Cerebellar nuclear complex (tissue), 1 donor: ENCODE measurements around the gene GAS6.
"Not testable (repeated sequence)": the region's sequence is repeated elsewhere in the genome, so short reads cannot be mapped to it uniquely, and the experiment has no call there.

Experiments
- DNase-seq, 2 experiments: peaks; one replicate each; lab custom pipeline; 2025; lab: John Stamatoyannopoulos, UW

The GAS6 gene

DNA sequence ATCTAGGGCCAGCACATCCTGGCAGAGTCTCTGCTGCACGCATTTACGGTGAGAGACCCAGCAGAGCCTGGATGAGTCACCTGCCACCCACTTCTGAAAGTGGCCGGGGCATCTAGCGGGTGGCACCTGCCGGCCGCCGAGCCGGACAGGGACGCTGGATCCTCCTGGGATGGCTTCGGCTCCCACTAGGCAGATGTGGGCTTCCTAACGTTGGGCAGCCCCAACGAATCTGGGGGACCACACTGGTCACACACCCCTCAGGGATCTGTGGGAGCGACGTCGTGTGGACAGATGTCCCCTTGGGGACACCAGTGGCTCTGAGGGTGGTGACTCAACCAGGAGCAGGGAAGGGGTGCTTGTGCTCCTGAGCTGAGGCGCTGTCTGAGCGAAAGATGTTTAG lies 72.7 kb downstream of the GAS6 start:
- no peak for DNase-seq

DNA sequence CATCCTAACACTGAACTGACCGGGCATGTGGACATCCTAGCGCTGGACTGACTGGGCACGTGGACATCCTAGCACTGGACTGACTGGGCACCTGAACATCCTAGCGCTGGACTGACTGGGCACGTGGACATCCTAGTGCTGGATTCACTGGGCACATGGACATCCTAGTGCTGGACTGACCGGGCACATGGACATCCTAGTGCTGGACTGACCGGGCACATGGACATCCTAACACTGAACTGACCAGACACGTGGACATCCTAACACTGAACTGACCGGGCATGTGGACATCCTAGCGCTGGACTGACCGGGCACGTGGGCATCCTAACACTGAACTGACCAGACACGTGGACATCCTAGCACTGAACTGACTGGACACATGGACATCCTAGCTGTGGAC lies 73.9 kb downstream of the GAS6 start:
- not testable (repeated sequence) for DNase-seq

GRCh38 chr13:113789167-113789566 lies 74.7 kb downstream of the GAS6 start:
- DNase-seq: no peak

DNA sequence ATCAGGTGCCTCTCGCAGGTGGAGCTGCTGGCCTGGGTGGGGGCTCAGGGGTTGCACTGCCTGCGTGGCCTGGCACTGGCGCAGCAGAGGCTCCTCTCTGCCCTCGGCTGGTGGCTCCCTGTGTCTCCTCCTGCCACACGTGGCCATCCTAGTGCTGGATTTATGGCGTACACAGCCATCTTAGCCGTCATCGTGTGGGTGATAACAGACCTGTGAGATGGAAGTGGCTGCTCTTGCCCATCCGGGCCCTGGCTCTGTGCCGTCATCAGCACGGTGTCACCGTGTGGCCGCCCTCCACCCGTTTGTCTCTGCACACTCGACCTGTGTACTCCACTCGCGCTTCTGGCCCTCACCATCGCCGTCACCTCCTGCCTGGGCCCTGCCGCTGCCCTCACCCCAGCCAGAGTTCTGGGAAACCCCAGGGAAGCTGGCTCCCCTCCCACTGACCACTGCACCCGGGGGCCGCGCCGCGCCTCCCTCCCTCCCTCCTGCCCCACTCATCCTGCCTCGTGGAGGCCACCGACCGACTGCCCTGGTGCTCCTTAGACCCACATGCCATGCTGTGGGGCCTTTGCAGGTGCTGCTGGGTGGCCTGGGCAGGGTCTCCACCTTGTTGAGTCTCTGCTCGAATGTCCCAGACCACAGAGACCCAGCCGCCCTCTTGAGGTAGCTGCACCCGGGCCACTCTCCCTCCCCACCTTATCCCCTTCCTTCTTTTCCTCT lies 75.3 kb downstream of the GAS6 start:
- no peak for DNase-seq

DNA sequence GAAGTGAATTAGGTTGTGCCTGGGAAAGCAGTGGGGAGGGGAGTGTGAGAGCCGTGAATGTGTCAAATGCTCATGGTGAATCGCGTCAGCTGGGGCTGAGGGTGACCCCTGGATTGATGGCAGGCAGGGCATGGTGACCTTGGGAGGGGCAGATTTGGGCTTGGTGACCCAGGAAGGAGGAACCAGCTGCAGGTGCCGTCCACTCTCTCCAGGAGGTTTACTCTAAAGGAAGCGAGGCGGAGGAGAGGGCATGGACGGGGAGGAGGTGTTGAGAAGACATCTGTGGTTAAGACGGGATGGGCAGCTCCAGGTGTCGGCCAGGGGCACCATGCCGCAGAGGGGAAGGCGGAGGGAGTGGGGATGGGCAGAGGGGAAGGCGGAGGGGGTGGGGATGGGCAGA lies 76.2 kb downstream of the GAS6 start:
- DNase-seq: no peak

- no peak for DNase-seq
Observed at GRCh38 chr13:113786262-113786841, 77.5 kb downstream of the GAS6 start.

DNA sequence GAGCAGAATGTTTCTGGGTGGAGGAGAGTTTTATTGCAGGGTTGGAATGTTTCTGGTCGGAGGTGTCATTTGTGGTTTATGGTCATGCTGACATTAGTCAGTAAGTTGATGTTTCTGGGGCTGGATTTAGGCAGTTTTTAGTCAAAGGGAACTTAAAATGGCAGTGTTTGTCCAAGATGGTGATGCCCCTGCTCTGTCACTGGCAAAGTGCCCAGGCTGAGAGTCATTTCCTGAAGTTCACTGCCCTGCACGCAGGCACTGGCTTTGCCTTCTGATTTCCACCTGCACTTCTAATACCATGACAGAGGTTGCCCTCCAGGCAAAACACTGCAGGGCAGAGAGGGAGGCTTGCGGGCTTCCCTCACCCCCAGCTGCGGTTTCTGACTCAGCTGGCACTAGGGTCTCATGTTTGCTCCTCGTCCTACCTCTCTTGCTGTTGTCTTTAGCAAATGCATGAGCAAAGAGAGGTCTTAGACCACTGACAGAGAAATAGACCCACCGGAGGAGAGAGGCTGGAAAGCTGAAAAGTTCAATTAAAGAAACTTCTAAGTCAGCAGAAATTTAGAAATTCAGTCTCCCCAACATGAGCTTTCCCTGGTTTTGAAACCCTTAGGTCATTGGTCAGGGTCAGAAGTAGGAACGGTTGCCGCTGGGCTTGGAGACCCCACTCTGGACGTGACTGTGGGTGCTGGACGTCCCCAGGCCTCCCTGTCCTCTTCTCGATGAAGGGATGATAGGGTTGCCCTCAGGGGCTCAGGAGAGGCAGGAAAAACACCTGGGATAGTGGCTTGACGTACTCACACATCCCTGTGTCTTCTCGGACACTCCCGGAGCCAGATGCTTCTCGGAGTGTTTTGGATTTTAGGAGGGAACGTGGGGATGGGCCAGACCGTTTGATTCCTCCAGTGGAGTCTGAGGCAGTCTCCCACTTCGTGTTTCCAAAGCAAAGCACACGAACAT lies 78.5 kb downstream of the GAS6 start:
- no peak for DNase-seq

DNA sequence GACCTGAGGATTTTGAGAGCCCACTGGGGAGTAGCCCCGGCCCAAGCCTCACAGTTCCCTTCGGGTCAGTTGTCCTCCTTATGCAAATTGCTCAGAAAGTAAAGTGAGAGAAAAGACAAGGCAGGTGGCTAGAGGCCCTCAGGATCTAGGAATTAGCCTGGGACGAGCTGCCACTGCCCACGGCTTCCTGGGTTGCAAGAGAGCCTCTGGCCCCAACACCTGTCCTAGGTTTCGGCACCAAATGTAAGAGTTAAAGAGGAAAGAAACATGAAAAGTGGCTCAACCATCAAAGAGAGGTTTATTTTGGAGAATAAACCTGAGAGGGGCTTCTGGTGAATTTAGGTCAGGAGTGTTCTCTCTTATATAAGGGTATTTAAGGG lies 79.2 kb downstream of the GAS6 start:
- DNase-seq: no peak

- no peak for DNase-seq
Observed at GRCh38 chr13:113783966-113784644, 79.8 kb downstream of the GAS6 start.

GRCh38 chr13:113783200-113783881 lies 80.5 kb downstream of the GAS6 start:
- no peak for DNase-seq

GRCh38 chr13:113782472-113782871 lies 81.4 kb downstream of the GAS6 start:
- DNase-seq: no peak

GRCh38 chr13:113781571-113781970 lies 82.3 kb downstream of the GAS6 start:
- DNase-seq: no peak

GRCh38 chr13:113777311-113778260 lies 86.3 kb downstream of the GAS6 start:
- DNase-seq: no peak

DNA sequence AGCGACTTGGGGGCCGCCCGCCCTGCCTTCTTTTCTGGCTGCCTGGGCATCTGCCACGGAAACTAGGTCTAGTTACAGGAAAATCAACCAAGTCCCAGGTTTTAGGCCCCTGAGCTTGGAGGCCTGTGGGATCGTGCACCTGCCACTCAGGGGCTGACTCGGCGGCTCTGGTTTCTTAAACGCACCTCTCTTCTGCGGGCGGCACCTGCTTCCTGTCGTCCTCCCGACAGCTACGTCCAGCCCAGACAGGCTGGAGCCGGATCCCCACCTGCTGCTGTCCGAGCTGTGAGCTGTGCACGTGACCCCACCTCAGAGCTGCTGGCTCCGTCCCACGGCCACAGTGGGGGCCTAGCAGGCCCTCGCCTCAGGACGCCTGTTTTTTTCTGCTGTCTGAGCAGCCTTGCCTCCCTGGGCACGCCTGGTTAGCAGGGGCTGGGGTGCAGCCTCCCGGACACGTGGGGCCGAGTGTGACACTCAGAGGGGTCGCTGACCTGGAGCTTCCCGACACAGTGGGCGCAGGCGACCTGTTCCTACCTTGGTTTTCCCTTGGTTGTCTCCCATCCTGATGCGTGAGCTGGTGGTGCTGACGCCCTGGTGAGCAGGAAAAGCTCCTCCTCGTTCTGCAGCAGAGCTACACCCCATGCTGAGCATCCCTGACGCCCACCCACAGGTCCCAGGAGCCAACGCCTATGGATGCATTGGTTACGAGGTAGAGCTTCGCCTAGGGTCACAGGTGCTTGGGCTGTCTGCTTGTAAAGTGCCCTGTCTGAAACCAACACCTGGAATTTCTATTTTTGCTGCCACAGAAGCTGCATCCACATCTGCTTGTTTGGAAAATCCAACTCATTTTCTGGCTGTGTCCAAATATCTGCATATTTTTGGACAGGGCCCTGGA lies 87.4 kb downstream of the GAS6 start:
- no peak for DNase-seq

DNA sequence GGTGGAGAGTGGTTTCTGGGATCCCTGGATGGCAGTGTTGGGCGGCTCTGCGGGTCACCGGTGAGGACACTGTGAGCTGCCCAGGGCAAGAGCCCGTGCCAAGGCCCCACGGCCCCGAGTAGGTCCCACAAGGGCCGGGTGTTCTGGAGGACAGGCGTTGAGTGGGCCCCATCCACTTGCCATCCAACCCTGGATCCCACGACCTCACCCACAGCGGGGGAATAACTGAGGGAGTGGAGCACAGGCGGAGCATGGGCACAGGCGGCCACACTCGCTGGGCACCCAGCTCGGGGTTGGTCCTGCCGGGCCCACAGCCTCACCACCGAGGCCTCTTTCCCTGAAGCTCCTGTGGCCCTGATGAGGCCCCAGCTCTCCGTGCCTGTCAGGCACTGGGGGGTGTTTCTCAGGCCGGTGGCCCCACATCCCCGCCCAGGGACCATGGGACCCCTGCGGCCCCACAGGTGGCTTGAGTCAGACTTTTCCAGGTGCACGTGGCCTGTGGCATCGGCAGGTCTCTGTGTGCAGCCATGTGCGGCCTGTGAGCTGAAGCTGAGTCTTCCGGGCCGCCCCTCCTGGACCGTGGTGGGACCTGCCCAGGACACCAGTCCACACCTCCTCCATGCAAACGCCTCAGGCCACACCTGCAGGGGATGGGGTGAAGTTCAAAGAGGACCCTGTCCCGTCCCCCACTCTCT lies 88.3 kb downstream of the GAS6 start:
- no peak for DNase-seq

DNA sequence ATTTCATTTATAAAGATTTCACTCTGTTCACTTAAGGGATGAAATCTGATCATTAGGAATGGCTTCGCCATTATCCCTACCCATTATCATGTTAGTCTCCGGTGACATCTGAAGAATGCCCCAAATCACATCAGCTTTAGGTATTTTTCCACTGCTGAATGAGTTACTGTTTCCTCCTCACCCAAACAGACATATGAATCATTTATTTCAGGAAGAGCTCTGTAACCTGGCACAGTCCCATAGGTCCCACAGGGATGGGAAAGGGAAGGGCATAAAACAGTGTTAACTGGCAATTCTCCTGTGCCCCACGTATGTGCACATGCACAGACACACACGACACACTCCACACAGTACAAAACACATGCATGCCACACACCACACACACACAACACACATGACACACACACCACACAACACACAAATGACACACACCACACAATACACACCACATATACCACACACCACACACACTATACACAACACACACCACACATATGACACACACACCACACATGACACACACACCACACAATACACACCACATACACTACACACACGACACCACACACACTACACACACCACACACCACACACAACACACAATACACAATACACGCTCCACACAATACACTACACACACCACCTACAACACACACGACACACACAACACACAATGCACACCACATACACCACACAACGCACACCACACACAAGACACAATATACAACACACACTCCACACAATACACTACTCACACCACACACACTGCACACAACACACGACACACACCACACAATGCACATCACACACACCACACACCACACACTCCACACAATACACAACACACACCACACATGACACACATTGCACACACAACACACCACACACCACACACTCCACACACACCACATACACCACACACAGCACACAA lies 89.4 kb downstream of the GAS6 start:
- no peak for DNase-seq

DNA sequence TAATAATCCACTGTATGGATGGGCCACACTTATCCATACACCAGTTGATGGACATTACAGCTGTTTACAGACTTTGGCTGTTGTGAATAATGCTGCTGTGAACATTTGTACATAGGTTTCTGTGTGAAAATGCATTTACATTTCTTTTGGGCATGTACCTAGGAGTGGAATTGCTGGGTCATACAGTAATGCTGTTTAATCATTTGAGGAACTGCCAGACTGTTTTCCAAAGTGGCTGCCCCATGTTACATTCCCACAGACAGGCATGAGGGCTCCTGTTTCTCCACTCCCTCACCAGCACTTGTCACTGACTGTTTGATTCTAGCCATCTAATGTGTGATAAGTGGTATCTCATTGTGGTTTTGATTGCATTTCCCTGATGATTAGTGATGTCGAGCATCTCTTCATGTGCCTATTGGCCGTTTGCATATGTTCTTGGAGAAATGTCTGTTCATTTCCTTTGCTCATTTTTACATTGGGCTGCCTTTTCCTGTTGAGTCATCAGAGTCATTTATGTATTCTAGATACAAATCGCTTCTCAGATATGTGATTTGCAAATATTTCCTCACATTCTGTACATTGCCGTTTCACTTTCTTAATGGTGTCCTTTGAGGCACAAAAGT lies 92.1 kb downstream of the GAS6 start:
- DNase-seq: no peak
